H9 (cell line): ENCODE results near the gene CFAP161. TPM values are rescaled to one million over a fixed set of nuclear protein-coding genes. Genes with fewer than 3 reads are reported as not detected.

ENCODE experiments used
- DNase-seq: peaks from one replicate; pipeline ENCODE4 v3.0.0-alpha.2; 2017
- H2AFZ ChIP-seq: one replicate; pipeline ENCODE4 v1.6.1; 2013; ENCODE audit warnings: mild to moderate bottlenecking, low read length, control low read depth, moderate library complexity
- H2AK5ac ChIP-seq: 2 replicates; pipeline ENCODE4 v1.6.1; 2013; ENCODE audit warnings: low read length, control low read depth, mixed read lengths; ENCODE audit not compliant: insufficient read length
- H2BK120ac ChIP-seq: one replicate; pipeline ENCODE4 v1.6.1; 2013; ENCODE audit warnings: low read depth, mild to moderate bottlenecking, low read length, control low read depth, inconsistent platforms; ENCODE audit not compliant: poor library complexity, severe bottlenecking
- H2BK12ac ChIP-seq: 2 replicates; pipeline ENCODE4 v1.6.1; 2013; ENCODE audit warnings: low read length, control low read depth, mixed read lengths, low read depth; ENCODE audit not compliant: insufficient read length
- H2BK15ac ChIP-seq: 2 replicates; pipeline ENCODE4 v1.6.1; 2013; ENCODE audit warnings: low read depth, low read length, control low read depth
- H2BK20ac ChIP-seq: one replicate; pipeline ENCODE4 v1.6.1; 2013; ENCODE audit warnings: low read depth, mild to moderate bottlenecking, low read length, control low read depth, inconsistent platforms; ENCODE audit not compliant: poor library complexity, severe bottlenecking
- H2BK5ac ChIP-seq: 2 replicates; pipeline ENCODE4 v1.6.1; 2013; ENCODE audit warnings: low read length, control low read depth, mixed read lengths; ENCODE audit not compliant: insufficient read length
- H3K14ac ChIP-seq: 2 replicates; pipeline ENCODE4 v1.6.1; 2013; ENCODE audit warnings: low read length, control low read depth; ENCODE audit not compliant: insufficient read depth
- H3K18ac ChIP-seq: 2 replicates; pipeline ENCODE4 v1.6.1; 2013; ENCODE audit warnings: low read depth, mild to moderate bottlenecking, mixed read lengths, low read length, control low read depth; ENCODE audit not compliant: insufficient read length
- H3K23ac ChIP-seq: 2 replicates; pipeline ENCODE4 v1.6.1; 2013; ENCODE audit warnings: low read length, control low read depth, mixed read lengths, low read depth; ENCODE audit not compliant: insufficient read length
- H3K23me2 ChIP-seq: 2 replicates; pipeline ENCODE4 v1.6.1; 2013; ENCODE audit warnings: low read depth, mild to moderate bottlenecking, mixed read lengths, low read length, control low read depth; ENCODE audit not compliant: insufficient read length, poor library complexity, severe bottlenecking
- H3K27ac ChIP-seq: 2 replicates; pipeline ENCODE4 v1.5.1; 2013; ENCODE audit warnings: low read length, control low read depth, mixed read lengths, low read depth; ENCODE audit not compliant: insufficient read length
- H3K27me3 ChIP-seq: 2 replicates; pipeline ENCODE4 v1.6.1; 2013; ENCODE audit warnings: low read length, control low read depth, inconsistent platforms; ENCODE audit not compliant: insufficient read depth
- H3K4ac ChIP-seq: 2 replicates; pipeline ENCODE4 v1.6.1; 2013; ENCODE audit warnings: low read depth, mild to moderate bottlenecking, control low read depth, inconsistent platforms, low read length, moderate library complexity
- H3K4me1 ChIP-seq: 2 replicates; pipeline ENCODE4 v1.6.1; 2013; ENCODE audit warnings: low read length, control low read depth, inconsistent platforms; ENCODE audit not compliant: insufficient read depth
- H3K4me2 ChIP-seq: 2 replicates; pipeline ENCODE4 v1.6.1; 2013; ENCODE audit warnings: low read length, control low read depth, mixed read lengths; ENCODE audit not compliant: insufficient read length, insufficient read depth
- H3K56ac ChIP-seq: 2 replicates; pipeline ENCODE4 v1.6.1; 2013; ENCODE audit warnings: low read depth, mild to moderate bottlenecking, mixed read lengths, low read length, control low read depth; ENCODE audit not compliant: insufficient read length
- H3K79me1 ChIP-seq: 2 replicates; pipeline ENCODE4 v1.6.1; 2013; ENCODE audit warnings: low read depth, mild to moderate bottlenecking, moderate library complexity, low read length, control low read depth, inconsistent platforms; ENCODE audit not compliant: insufficient read depth, poor library complexity, severe bottlenecking
- H3K79me2 ChIP-seq: 2 replicates; pipeline ENCODE4 v1.6.1; 2013; ENCODE audit warnings: low read length, control low read depth, inconsistent platforms; ENCODE audit not compliant: insufficient read depth
- H3K9ac ChIP-seq: 2 replicates; pipeline ENCODE4 v1.6.1; 2013; ENCODE audit warnings: low read length, control low read depth, mixed read lengths; ENCODE audit not compliant: insufficient read length; ENCODE audit errors: extremely low read depth
- H3K9me3 ChIP-seq: one replicate; pipeline ENCODE4 v1.6.1; 2013; ENCODE audit warnings: low read depth, low read length, inconsistent platforms; ENCODE audit not compliant: control insufficient read depth
- H3T11ph ChIP-seq: one replicate; pipeline ENCODE4 v1.6.1; 2013; ENCODE audit warnings: mild to moderate bottlenecking, low read length, control low read depth, inconsistent platforms
- H4K20me1 ChIP-seq: one replicate; pipeline ENCODE4 v1.6.1; 2013; ENCODE audit not compliant: control insufficient read depth, insufficient read length, insufficient read depth
- H4K5ac ChIP-seq: 2 replicates; pipeline ENCODE4 v1.6.1; 2013; ENCODE audit warnings: low read depth, mild to moderate bottlenecking, mixed read lengths, low read length, control low read depth; ENCODE audit not compliant: insufficient read length
- H4K8ac ChIP-seq: replicated peaks from 2 replicates; pipeline ENCODE4 v1.6.1; 2013; ENCODE audit warnings: low read length, control low read depth, mixed read lengths, low read depth; ENCODE audit not compliant: insufficient read length
- H4K91ac ChIP-seq: 2 replicates; pipeline ENCODE4 v1.6.1; 2013; ENCODE audit warnings: low read depth, mild to moderate bottlenecking, moderate library complexity, mixed read lengths, low read length, control low read depth; ENCODE audit not compliant: insufficient read length
- H3K27ac Mint-ChIP-seq, 3 experiments: 2 replicates in 2 of 3; 3 replicates in 1 of 3; pipeline ENCODE4 v1.8.0; 2020 to 2021; ENCODE audit warnings: mixed read lengths in 3 of 3, mild to moderate bottlenecking in 1 of 3, moderate library complexity in 1 of 3
- H3K27me3 Mint-ChIP-seq: 2 replicates; pipeline ENCODE4 v1.8.0; 2021; ENCODE audit warnings: low read depth, mild to moderate bottlenecking, moderate library complexity, mixed read lengths
- H3K36me3 Mint-ChIP-seq, 3 experiments: 2 replicates in 2 of 3; 3 replicates in 1 of 3; pipeline ENCODE4 v1.8.0; 2020 to 2021; ENCODE audit warnings: low read depth in 3 of 3, mixed read lengths in 3 of 3; ENCODE audit not compliant: insufficient read depth in 1 of 3
- H3K4me1 Mint-ChIP-seq, 2 experiments: 2 replicates each; pipeline ENCODE4 v1.8.0; 2020; ENCODE audit warnings: mixed read lengths in 2 of 2
- H3K4me3 Mint-ChIP-seq, 2 experiments: 2 replicates in 1 of 2; 3 replicates in 1 of 2; pipeline ENCODE4 v1.8.0; 2020 to 2021; ENCODE audit warnings: mild to moderate bottlenecking in 2 of 2, mixed read lengths in 2 of 2, moderate library complexity in 1 of 2
- H3K9me3 Mint-ChIP-seq, 2 experiments: 2 replicates in 1 of 2; 3 replicates in 1 of 2; pipeline ENCODE4 v1.8.0; 2020; ENCODE audit warnings: mild to moderate bottlenecking in 2 of 2, mixed read lengths in 2 of 2, moderate library complexity in 1 of 2
- WGBS: extraction: QIAGEN DNeasy Blood & Tissue Kit; methylation state at CpG from one replicate; pipeline ENCODE4 v1.1.7; 2013; ENCODE audit warnings: missing lambda C conversion rate, low lambda C conversion rate, mixed read lengths; ENCODE audit not compliant: insufficient read length; ENCODE audit errors: extremely low coverage; 5-methylcytosine and 5-hydroxymethylcytosine counted together
- total RNA-seq: library from RNA; stranded (reverse); gene quantifications from 2 replicates; pipeline ENCODE4 v1.2.1, GENCODE V29; 2021
- TF ChIP-seq, protein P1 (sequence below): fragments of 200-600 bp; sonication (generic); conservative IDR thresholded peaks from 3 replicates; pipeline ENCODE4 v1.8.0; 2021; ENCODE audit warnings: antibody characterized with exemption, mild to moderate bottlenecking

The CFAP161 gene
- total RNA-seq, 1 experiment from 2014 or later = 0.24 TPM

DNA sequence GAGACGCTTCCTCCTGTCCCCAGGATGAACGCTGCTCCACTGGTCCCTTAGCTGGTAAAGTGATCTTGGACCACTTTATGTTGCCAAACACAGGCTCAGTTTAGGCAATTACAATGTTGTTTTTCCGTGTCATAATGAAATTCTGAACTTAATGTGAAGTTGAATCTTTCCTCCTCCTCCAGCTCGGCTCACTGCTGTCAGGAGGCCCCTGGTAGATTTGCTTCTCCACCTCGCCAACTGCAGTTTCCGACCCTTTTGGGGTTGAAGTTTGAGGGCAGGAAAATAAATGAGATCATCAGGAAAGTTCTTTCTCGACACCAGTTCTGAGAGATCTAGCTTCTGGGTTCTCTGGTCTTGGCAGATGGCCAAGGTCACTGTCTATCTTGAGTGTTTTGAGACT, 27.8 kb downstream of the CFAP161 start:
- Histone ChIP-seq H3K56ac (no peak overlapping the region), H4K5ac (no peak overlapping the region), H3T11ph (no peak overlapping the region), H3K79me2 (no peaks in the 10 kb centered on the region), H3K23ac (no peak overlapping the region), H3K9ac (no peak overlapping the region), H3K4ac (no peak overlapping the region), H3K27ac (no peak overlapping the region), H3K14ac (no peak overlapping the region), H2BK5ac (no peak overlapping the region), H3K79me1 (no peaks in the 10 kb centered on the region), H2AK5ac (no peak overlapping the region), H3K18ac (no peak overlapping the region), H2BK12ac (no peak overlapping the region), H2BK15ac (no peak overlapping the region), H3K27me3 (no peaks in the 10 kb centered on the region), H4K91ac (no peak overlapping the region), H4K8ac (no peak overlapping the region), H3K9me3 (no peaks in the 10 kb centered on the region), H3K23me2 (no peaks in the 10 kb centered on the region), H3K4me1 (no peaks in the 10 kb centered on the region), H4K20me1 (no peaks in the 10 kb centered on the region), H2BK120ac (no peak overlapping the region), H2BK20ac (no peak overlapping the region), H2AFZ (no peak overlapping the region), H3K4me2 (no peak overlapping the region)
- no CpG with 5 or more reads among the region's 7 CpGs for WGBS
- Mint-ChIP-seq H3K4me3 (no peak overlapping the region), H3K27ac (no peak overlapping the region), H3K4me1 (no peaks in the 10 kb centered on the region), H3K27me3 (peaks cover 23% of the 10 kb centered on the region), H3K36me3 (no peaks in the 10 kb centered on the region; a peak in 1 of 7 replicates), H3K9me3 (no peaks in the 10 kb centered on the region)
- DNase-seq = no peak
- TF ChIP-seq, protein P1, sequence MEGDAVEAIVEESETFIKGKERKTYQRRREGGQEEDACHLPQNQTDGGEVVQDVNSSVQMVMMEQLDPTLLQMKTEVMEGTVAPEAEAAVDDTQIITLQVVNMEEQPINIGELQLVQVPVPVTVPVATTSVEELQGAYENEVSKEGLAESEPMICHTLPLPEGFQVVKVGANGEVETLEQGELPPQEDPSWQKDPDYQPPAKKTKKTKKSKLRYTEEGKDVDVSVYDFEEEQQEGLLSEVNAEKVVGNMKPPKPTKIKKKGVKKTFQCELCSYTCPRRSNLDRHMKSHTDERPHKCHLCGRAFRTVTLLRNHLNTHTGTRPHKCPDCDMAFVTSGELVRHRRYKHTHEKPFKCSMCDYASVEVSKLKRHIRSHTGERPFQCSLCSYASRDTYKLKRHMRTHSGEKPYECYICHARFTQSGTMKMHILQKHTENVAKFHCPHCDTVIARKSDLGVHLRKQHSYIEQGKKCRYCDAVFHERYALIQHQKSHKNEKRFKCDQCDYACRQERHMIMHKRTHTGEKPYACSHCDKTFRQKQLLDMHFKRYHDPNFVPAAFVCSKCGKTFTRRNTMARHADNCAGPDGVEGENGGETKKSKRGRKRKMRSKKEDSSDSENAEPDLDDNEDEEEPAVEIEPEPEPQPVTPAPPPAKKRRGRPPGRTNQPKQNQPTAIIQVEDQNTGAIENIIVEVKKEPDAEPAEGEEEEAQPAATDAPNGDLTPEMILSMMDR = no peak
